ENCODE data around the gene EYA2. TPM values are rescaled to one million over a fixed set of nuclear protein-coding genes. Genes with fewer than 3 reads are reported as not detected.

The EYA2 gene
- total and polyA plus RNA-seq, 11 donors: 0.30 to 4.2 (median 0.70) TPM

GRCh38 chr20:47221036-47221625 is 326.5 kb downstream of the EYA2 start:
- no peak for ATAC-seq
- Histone ChIP-seq H3K4me1 (peaks cover 0 to 20% (median 0%) of the 10 kb centered on the region in 12 donors), H3K36me3 (peaks cover 0 to 91% (median 74%) of the 10 kb centered on the region in 9 donors), H3K9me3 (no peaks in the 10 kb centered on the region), H3K27me3 (no peaks in the 10 kb centered on the region), H3K4me3 (no peak overlapping the region), H3K27ac (no peak overlapping the region)
- TF ChIP-seq CTCF (IDR thresholded peaks at IDR 0.05): no peak
- no peak for TF ChIP-seq POLR2A (IDR thresholded peaks at IDR 0.05)
- WGBS, 4 donors: 84 to 91% (median 86%) methylated on average over 16 of the region's 16 CpGs
- no peak for DNase-seq
- intact Hi-C loops (cut with DNase I): no loop called here

- H3K36me3 ChIP-seq: peaks cover 0 to 94% (median 76%) of the 10 kb centered on the region in 9 donors
- DNase-seq (no peak), ATAC-seq (no peak)
- no peak overlapping the region for H3K27ac ChIP-seq
- no peak overlapping the region for H3K4me3 ChIP-seq
- TF ChIP-seq CTCF (IDR thresholded peaks at IDR 0.05) (no peak), POLR2A (IDR thresholded peaks at IDR 0.05) (no peak)
- intact Hi-C loops (cut with DNase I): no loop called here
- H3K4me1 ChIP-seq: peaks cover 0 to 9% (median 0%) of the 10 kb centered on the region in 12 donors
- H3K9me3 ChIP-seq: no peaks in the 10 kb centered on the region
- 94 to 96% (median 94%) methylated on average over 12 of the region's 12 CpGs for WGBS, 4 donors
- no peaks in the 10 kb centered on the region for H3K27me3 ChIP-seq
These were observed 328.0 kb downstream of the EYA2 start for GRCh38 chr20:47222468-47223119.

- no peak overlapping the region for H3K4me3 ChIP-seq
- no peak for ATAC-seq
- no peak overlapping the region for H3K27ac ChIP-seq
- intact Hi-C loops (cut with DNase I): no loop called here
- no peak for DNase-seq
- H3K27me3 ChIP-seq: no peaks in the 10 kb centered on the region
- peaks cover 0 to 11% (median 2%) of the 10 kb centered on the region in 12 donors for H3K4me1 ChIP-seq
- peaks cover 0 to 97% (median 88%) of the 10 kb centered on the region in 9 donors for H3K36me3 ChIP-seq
- TF ChIP-seq POLR2A (IDR thresholded peaks at IDR 0.05) (no peak), CTCF (IDR thresholded peaks at IDR 0.05) (no peak)
- 88 to 100% (median 97%) methylated on average over 1 of the region's 1 CpG for WGBS, 4 donors
- H3K9me3 ChIP-seq: no peaks in the 10 kb centered on the region
These were observed 329.3 kb downstream of the EYA2 start for GRCh38 chr20:47223896-47224295.

- WGBS, 4 donors: 92 to 95% (median 93%) methylated on average over 11 of the region's 11 CpGs
- H3K4me3 ChIP-seq: no peak overlapping the region
These were observed 329.7 kb downstream of the EYA2 start for GRCh38 chr20:47224300-47224791.

More at GRCh38 chr20:47224300-47224791, 329.7 kb downstream of the EYA2 start:
- Histone ChIP-seq H3K9me3 (no peaks in the 10 kb centered on the region), H3K36me3 (peaks cover 0 to 97% (median 91%) of the 10 kb centered on the region in 9 donors), H3K27ac (no peak overlapping the region), H3K27me3 (no peaks in the 10 kb centered on the region), H3K4me1 (peaks cover 0 to 15% (median 6%) of the 10 kb centered on the region in 12 donors)
- DNase-seq: no peak
- ATAC-seq: no peak
- TF ChIP-seq POLR2A (IDR thresholded peaks at IDR 0.05): no peak
- no peak for TF ChIP-seq CTCF (IDR thresholded peaks at IDR 0.05)
- intact Hi-C loops (cut with DNase I): no loop called here

Measured in heart left ventricle (tissue), 16 donors.